ENCODE results near the gene NID1.

DNA sequence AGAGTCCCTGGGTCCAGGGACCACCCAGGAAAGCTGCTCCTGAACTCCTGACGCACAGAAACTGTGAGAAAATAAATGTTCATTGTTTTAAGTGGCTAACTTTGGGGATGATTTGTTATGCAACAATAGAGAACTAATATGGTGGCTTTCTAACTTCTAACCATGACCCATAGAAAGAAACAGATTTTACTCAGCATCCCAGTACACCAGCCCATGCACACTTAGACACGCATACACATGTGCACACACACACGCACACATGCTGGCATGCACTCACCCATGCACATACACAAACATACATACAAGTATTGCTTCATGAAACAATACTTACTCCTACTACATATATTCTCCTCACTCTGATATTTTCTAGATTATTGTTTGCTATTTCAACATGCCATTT is 57.1 kb downstream of the NID1 start:
- TF ChIP-seq, protein P1, sequence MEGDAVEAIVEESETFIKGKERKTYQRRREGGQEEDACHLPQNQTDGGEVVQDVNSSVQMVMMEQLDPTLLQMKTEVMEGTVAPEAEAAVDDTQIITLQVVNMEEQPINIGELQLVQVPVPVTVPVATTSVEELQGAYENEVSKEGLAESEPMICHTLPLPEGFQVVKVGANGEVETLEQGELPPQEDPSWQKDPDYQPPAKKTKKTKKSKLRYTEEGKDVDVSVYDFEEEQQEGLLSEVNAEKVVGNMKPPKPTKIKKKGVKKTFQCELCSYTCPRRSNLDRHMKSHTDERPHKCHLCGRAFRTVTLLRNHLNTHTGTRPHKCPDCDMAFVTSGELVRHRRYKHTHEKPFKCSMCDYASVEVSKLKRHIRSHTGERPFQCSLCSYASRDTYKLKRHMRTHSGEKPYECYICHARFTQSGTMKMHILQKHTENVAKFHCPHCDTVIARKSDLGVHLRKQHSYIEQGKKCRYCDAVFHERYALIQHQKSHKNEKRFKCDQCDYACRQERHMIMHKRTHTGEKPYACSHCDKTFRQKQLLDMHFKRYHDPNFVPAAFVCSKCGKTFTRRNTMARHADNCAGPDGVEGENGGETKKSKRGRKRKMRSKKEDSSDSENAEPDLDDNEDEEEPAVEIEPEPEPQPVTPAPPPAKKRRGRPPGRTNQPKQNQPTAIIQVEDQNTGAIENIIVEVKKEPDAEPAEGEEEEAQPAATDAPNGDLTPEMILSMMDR (conservative IDR thresholded peaks at IDR 0.05; ENCODE audit: low read depth, low read length) = no peak
- TF ChIP-seq EZH2phosphoT487 (IDR thresholded peaks at IDR 0.05; ENCODE audit: borderline replicate concordance, low read length) = no peak
- TF ChIP-seq EZH2 (IDR thresholded peaks at IDR 0.05; ENCODE audit: low read length, unreplicated experiment) = no peak
